Measurements from ENCODE around the gene PPP1R1A.

The PPP1R1A gene

DNA sequence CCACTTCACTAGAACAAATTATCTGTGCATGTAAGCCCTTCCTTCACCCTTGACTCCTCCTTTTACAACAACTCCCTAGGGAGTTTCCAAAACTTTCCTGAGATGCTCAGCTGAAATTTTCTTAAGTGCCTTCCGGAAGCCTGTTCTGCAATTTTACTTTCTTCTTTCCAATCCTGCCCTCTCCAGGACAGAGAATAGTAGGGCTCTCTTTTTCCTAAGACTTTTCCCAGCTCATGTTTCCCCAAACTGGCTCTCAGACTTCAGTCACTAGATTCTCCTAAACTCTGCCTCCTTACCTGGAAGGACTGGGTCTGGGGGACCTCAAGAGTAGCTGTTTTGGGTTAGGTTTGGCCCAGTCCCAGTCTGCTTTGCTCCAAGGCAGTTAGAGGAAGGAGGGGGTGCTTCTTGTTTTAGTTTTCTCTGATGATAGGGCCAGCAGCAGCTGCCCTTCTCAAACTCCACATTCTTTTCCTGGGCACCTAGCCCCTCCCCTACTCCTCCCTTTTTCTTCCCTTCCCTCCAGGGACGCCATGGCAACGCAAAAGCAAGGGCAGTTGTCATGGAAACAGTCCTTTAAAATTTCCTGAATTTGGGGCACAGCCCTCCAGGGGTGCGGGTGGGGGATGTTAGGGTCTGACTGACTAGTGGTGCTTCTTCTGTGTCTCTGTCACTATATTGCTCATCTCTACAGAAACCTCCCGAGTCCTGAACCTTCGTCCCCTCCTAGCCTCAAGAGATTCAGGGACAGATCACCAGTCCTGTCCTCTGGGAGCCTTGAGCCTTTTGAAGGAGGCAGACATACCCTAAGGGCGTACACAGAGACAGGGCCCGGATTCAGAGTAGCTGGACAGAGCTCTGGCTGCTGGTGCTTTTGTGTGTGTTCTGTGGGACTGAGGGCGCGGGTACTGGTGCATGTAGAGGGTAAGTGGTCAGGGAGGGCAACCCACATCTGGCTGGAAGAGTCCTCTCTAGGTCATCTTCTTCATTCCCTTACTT is 17.0 kb downstream of the PPP1R1A start:
- Histone ChIP-seq H3K9me3 (no peaks in the 10 kb centered on the region), H3K4me1 (ENCODE audit: control insufficient read depth in 1 of 2, insufficient read depth in 1 of 2, low read depth in 1 of 2, low read length in 1 of 2) (no peaks in the 10 kb centered on the region), H3K27ac (no peak overlapping the region), H3K36me3 (peaks cover 85% of the 10 kb centered on the region), H3K27me3 (no peaks in the 10 kb centered on the region), H3K4me3 (ENCODE audit: low read depth in 1 of 2, low read length in 1 of 2) (no peak overlapping the region)
- TF ChIP-seq, protein P1, sequence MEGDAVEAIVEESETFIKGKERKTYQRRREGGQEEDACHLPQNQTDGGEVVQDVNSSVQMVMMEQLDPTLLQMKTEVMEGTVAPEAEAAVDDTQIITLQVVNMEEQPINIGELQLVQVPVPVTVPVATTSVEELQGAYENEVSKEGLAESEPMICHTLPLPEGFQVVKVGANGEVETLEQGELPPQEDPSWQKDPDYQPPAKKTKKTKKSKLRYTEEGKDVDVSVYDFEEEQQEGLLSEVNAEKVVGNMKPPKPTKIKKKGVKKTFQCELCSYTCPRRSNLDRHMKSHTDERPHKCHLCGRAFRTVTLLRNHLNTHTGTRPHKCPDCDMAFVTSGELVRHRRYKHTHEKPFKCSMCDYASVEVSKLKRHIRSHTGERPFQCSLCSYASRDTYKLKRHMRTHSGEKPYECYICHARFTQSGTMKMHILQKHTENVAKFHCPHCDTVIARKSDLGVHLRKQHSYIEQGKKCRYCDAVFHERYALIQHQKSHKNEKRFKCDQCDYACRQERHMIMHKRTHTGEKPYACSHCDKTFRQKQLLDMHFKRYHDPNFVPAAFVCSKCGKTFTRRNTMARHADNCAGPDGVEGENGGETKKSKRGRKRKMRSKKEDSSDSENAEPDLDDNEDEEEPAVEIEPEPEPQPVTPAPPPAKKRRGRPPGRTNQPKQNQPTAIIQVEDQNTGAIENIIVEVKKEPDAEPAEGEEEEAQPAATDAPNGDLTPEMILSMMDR (IDR thresholded peaks at IDR 0.05): no peak

DNA sequence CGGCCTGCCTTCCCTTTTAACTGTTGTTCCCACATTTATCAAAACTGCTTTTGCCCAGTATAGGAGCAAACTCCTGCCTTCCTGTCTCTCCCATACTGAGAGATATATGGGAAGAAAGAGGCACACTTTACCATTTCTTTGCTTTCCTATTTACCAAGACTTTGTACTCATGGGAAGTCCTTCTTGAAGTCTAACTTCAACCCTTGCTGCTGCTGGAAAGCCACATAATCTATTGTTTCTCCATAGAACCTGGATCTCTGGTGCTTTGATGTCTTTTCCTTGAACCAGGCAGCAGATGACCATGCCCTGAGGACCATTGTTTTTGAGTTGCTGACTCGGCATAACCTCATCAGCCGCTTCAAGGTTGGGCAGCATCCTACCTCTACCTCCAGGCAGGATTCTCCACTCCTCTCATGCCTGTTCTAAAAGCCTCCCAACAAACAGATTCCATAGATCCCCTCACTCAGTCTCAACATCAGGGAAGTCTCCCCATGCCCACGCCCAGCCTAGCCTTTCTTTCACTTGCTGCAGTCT is 18.4 kb downstream of the PPP1R1A start:
- Histone ChIP-seq H3K27ac (no peak overlapping the region), H3K27me3 (no peaks in the 10 kb centered on the region), H3K36me3 (peaks cover 71% of the 10 kb centered on the region), H3K9me3 (no peaks in the 10 kb centered on the region), H3K4me3 (ENCODE audit: low read depth in 1 of 2, low read length in 1 of 2) (no peak overlapping the region), H3K4me1 (ENCODE audit: control insufficient read depth in 1 of 2, insufficient read depth in 1 of 2, low read depth in 1 of 2, low read length in 1 of 2) (no peaks in the 10 kb centered on the region)
- TF ChIP-seq, protein P1 (IDR thresholded peaks at IDR 0.05): no peak

DNA sequence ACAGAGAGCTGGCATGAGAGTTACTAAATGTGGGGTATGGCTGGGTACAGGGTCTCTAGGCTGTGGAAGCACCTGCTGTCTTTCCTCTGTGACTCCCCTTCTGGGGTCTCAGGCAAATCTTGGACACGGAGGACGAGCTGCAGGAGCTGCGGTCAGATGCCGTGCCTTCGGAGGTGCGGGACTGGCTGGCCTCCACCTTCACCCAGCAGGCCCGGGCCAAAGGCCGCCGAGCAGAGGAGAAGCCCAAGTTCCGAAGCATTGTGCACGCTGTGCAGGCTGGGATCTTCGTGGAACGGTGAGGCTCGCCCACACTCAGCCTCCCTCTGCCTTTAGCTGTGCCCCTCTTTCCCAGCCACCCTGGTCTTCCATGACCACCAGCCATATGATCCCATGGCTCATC is 19.4 kb downstream of the PPP1R1A start:
- H3K4me3 ChIP-seq (ENCODE audit: low read depth in 1 of 2, low read length in 1 of 2): no peak overlapping the region
- H3K4me1 ChIP-seq (ENCODE audit: control insufficient read depth in 1 of 2, insufficient read depth in 1 of 2, low read depth in 1 of 2, low read length in 1 of 2): no peaks in the 10 kb centered on the region
- H3K9me3 ChIP-seq: no peaks in the 10 kb centered on the region
- TF ChIP-seq, protein P1 (IDR thresholded peaks at IDR 0.05): no peak
- H3K27me3 ChIP-seq: no peaks in the 10 kb centered on the region
- H3K27ac ChIP-seq: no peak overlapping the region
- H3K36me3 ChIP-seq: peaks cover 62% of the 10 kb centered on the region

DNA sequence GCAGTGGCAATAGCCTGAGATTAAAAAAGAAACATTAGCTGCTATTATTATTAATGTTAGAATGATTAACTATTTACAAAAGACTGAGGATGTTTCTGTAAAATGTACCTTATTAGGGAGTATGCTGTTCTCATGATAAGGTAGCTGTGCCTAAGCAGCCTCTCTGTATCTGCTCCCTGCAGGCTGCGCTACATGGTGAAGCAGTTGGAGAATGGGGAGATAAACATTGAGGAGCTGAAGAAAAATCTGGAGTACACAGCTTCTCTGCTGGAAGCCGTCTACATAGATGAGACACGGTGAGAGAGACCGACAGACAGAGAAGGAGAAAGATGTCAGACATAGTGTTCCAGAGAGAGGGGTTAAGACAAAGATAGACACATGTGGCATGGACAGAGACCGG is 21.7 kb downstream of the PPP1R1A start:
- Histone ChIP-seq H3K4me3 (ENCODE audit: low read depth in 1 of 2, low read length in 1 of 2) (no peak overlapping the region), H3K36me3 (peaks cover 44% of the 10 kb centered on the region), H3K27me3 (no peaks in the 10 kb centered on the region), H3K27ac (no peak overlapping the region), H3K4me1 (ENCODE audit: control insufficient read depth in 1 of 2, insufficient read depth in 1 of 2, low read depth in 1 of 2, low read length in 1 of 2) (no peaks in the 10 kb centered on the region), H3K9me3 (no peaks in the 10 kb centered on the region)
- TF ChIP-seq, protein P1 (IDR thresholded peaks at IDR 0.05): no peak

DNA sequence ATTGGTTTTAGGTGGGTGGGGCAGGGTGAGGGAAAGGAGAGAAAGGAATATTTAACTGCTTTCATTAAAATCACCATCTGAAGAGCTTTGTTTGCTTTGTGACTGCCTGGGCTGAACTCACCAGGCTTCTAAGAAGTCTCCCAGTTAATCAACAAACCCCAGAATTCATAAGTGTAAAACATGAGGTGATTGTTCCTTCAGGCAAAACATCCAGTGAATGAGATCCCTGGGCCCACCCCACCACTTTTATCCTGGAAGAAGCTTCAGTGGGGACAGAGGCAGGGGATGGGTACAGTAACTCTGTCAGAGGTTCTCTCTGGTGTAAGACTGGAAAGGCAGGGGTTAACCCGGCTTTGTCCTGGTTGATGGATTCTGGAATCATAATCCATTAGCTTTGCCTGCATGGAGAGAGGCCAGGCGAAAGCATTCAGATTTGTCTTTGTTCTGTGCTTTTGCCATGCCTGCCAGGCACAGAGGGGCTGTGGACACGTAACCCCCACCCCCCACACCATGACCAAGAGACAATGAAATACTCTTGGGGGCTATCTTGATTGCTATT is 22.4 kb downstream of the PPP1R1A start:
- Histone ChIP-seq H3K27me3 (no peaks in the 10 kb centered on the region), H3K9me3 (no peaks in the 10 kb centered on the region), H3K36me3 (peaks cover 37% of the 10 kb centered on the region), H3K4me1 (ENCODE audit: control insufficient read depth in 1 of 2, insufficient read depth in 1 of 2, low read depth in 1 of 2, low read length in 1 of 2) (peaks cover 4 to 5% of the 10 kb centered on the region in 2 experiments), H3K27ac (no peak overlapping the region), H3K4me3 (ENCODE audit: low read depth in 1 of 2, low read length in 1 of 2) (no peak overlapping the region)
- TF ChIP-seq, protein P1 (IDR thresholded peaks at IDR 0.05): no peak

All from neutrophil (primary cell).